CD14-positive monocyte (primary cell): ENCODE results near the gene NPAS2. TPM values are rescaled to one million over a fixed set of nuclear protein-coding genes. Genes with fewer than 3 reads are reported as not detected.

Experiments used
- DNase-seq, 3 donors: peaks; one replicate each; pipeline ENCODE4 v3.0.0-alpha.2; 2011 to 2022
- H2AFZ ChIP-seq: 2 replicates; pipeline ENCODE4 v1.6.0; 2012; ENCODE audit warnings: mild to moderate bottlenecking, low read depth, low read length, inconsistent platforms; ENCODE audit not compliant: insufficient read depth, poor library complexity, severe bottlenecking
- H3K27ac ChIP-seq, 2 donors: 1 replicate in 1 of 2; 2 replicates in 1 of 2; pipeline ENCODE4 v1.5.1; 2012 to 2013; ENCODE audit warnings: low read length in 2 of 2, control low read depth in 1 of 2, inconsistent platforms in 1 of 2, low read depth in 1 of 2, mild to moderate bottlenecking in 1 of 2
- H3K27me3 ChIP-seq, 2 donors: one replicate each; pipeline versions ENCODE4 v1.6.0 to v1.6.1; 2011 to 2013; ENCODE audit warnings: low read length in 2 of 2; ENCODE audit not compliant: control insufficient read depth in 2 of 2, insufficient read depth in 2 of 2
- H3K36me3 ChIP-seq, 2 donors: replicated peaks in 1 of 2; 1 replicate in 1 of 2; 2 replicates in 1 of 2; pipeline versions ENCODE4 v1.5.1 to v1.6.1; 2012 to 2013; ENCODE audit warnings: low read length in 2 of 2, control low read depth in 1 of 2, inconsistent platforms in 1 of 2, mild to moderate bottlenecking in 1 of 2; ENCODE audit not compliant: insufficient read depth in 2 of 2, control insufficient read depth in 1 of 2
- H3K4me1 ChIP-seq, 2 donors: 1 replicate in 1 of 2; 2 replicates in 1 of 2; pipeline versions ENCODE4 v1.5.1 to v1.6.1; 2012 to 2013; ENCODE audit warnings: low read length in 2 of 2, control low read depth in 1 of 2, inconsistent platforms in 1 of 2, mild to moderate bottlenecking in 1 of 2, moderate library complexity in 1 of 2; ENCODE audit not compliant: insufficient read depth in 2 of 2, control insufficient read depth in 1 of 2
- H3K4me2 ChIP-seq: replicated peaks from 2 replicates; pipeline ENCODE3; 2012; ENCODE audit warnings: low read length, moderate library complexity, mild to moderate bottlenecking; ENCODE audit not compliant: poor library complexity, severe bottlenecking; ENCODE audit errors: extremely low read depth
- H3K4me3 ChIP-seq, 3 experiments: fragments of 200-600 bp in 1 of 3; sonication (generic) in 1 of 3; replicated peaks in 1 of 3; 1 replicate in 2 of 3; 2 replicates in 1 of 3; pipeline ENCODE4 v1.5.1; 2011 to 2013; ENCODE audit warnings: low read length in 3 of 3, mild to moderate bottlenecking in 3 of 3, control low read depth in 2 of 3, low read depth in 2 of 3, inconsistent platforms in 1 of 3, moderate library complexity in 1 of 3
- H3K79me2 ChIP-seq: 2 replicates; pipeline ENCODE4 v1.6.0; 2012; ENCODE audit warnings: mild to moderate bottlenecking, control low read depth, inconsistent platforms, low read length, moderate library complexity; ENCODE audit not compliant: insufficient read depth
- H3K9ac ChIP-seq: 2 replicates; pipeline ENCODE4 v1.6.0; 2017; ENCODE audit warnings: low read length, mild to moderate bottlenecking; ENCODE audit not compliant: insufficient read depth, poor library complexity, severe bottlenecking
- H3K9me3 ChIP-seq, 2 donors: replicated peaks in 1 of 2; 1 replicate in 1 of 2; 2 replicates in 1 of 2; pipeline versions ENCODE4 v1.5.1 to v1.6.1; 2012 to 2013; ENCODE audit warnings: low read length in 2 of 2, control low read depth in 1 of 2; ENCODE audit not compliant: control insufficient read depth in 1 of 2, insufficient read depth in 1 of 2
- H4K20me1 ChIP-seq: 2 replicates; pipeline ENCODE4 v1.6.0; 2012; ENCODE audit warnings: mild to moderate bottlenecking, low read length, control low read depth, moderate library complexity; ENCODE audit not compliant: insufficient read depth
- H3K27ac Mint-ChIP-seq, 7 donors: one replicate each; pipeline ENCODE4 v1.8.0; 2020; ENCODE audit warnings: mild to moderate bottlenecking in 7 of 7, mixed read lengths in 7 of 7, moderate library complexity in 6 of 7, inconsistent platforms in 2 of 7
- H3K27me3 Mint-ChIP-seq, 3 donors: one replicate each; pipeline ENCODE4 v1.8.0; 2021 to 2022; ENCODE audit warnings: low read depth in 3 of 3, mild to moderate bottlenecking in 3 of 3, mixed read lengths in 3 of 3, moderate library complexity in 3 of 3, inconsistent platforms in 1 of 3
- H3K36me3 Mint-ChIP-seq, 2 donors: one replicate each; pipeline ENCODE4 v1.8.0; 2020; ENCODE audit warnings: mixed read lengths in 2 of 2, inconsistent platforms in 1 of 2, mild to moderate bottlenecking in 1 of 2
- H3K4me1 Mint-ChIP-seq: one replicate; pipeline ENCODE4 v1.8.0; 2020; ENCODE audit warnings: mild to moderate bottlenecking, mixed read lengths
- H3K4me3 Mint-ChIP-seq, 2 donors: one replicate each; pipeline ENCODE4 v1.8.0; 2020; ENCODE audit warnings: mild to moderate bottlenecking in 2 of 2, mixed read lengths in 2 of 2, moderate library complexity in 1 of 2
- H3K9me3 Mint-ChIP-seq, 7 donors: one replicate each; pipeline ENCODE4 v1.8.0; 2020 to 2022; ENCODE audit warnings: mixed read lengths in 7 of 7, mild to moderate bottlenecking in 6 of 7, moderate library complexity in 6 of 7, inconsistent platforms in 2 of 7
- CTCF ChIP-seq: fragments of 200-600 bp; IDR thresholded peaks from one replicate; pipeline ENCODE4 v1.8.0; 2022; ENCODE audit warnings: antibody characterized with exemption, mild to moderate bottlenecking
- WGBS: methylation state at CpG from one replicate; pipeline ENCODE4 v1.1.5; 2013; ENCODE audit warnings: missing lambda C conversion rate; ENCODE audit not compliant: insufficient coverage; 5-methylcytosine and 5-hydroxymethylcytosine counted together
- intact Hi-C, 2 donors: fragments of 100-400 bp; cut with micrococcal nuclease; formaldehyde crosslinking; loops; one replicate each; pipeline versions ENCODE4 v1.15.0 to v1.15.1; 2023
- polyA plus RNA-seq, 3 donors: library from polyadenylated mRNA; depleted of rRNA in 1 of 3; unstranded in 2 of 3; stranded (reverse) in 1 of 3; fragments of 300-500 nt in 2 of 3; fragments of >200 nt in 1 of 3; fragmentation: Illumina TruSeq in 2 of 3; gene quantifications; 1 replicate in 2 of 3; 2 replicates in 1 of 3; pipeline ENCODE4 v1.2.3, GENCODE V29; 2012 to 2021

The NPAS2 gene
- polyA plus RNA-seq, 3 donors = not detected

- TF ChIP-seq CTCF = no peak
- no peak overlapping the region for H3K27ac Mint-ChIP-seq
- Histone ChIP-seq H2AFZ (no peak overlapping the region), H3K27ac (no peak overlapping the region), H3K4me3 (no peak overlapping the region), H3K9ac (no peak overlapping the region), H3K4me2 (no peak overlapping the region), H3K4me1 (no peaks in the 10 kb centered on the region), H3K9me3 (peaks cover 0 to 28% of the 10 kb centered on the region in 2 donors), H4K20me1 (no peaks in the 10 kb centered on the region), H3K27me3 (peaks cover 61 to 86% of the 10 kb centered on the region in 2 donors), H3K36me3 (no peaks in the 10 kb centered on the region), H3K79me2 (no peaks in the 10 kb centered on the region)
- peaks cover 69 to 89% (median 73%) of the 10 kb centered on the region in 3 donors for H3K27me3 Mint-ChIP-seq
- peak overlapping the region in 1 of 2 donors; percentile 79 for H3K4me3 Mint-ChIP-seq
- H3K9me3 Mint-ChIP-seq = peaks cover 0 to 8% (median 2%) of the 10 kb centered on the region in 7 donors
- intact Hi-C loops = no loop called here
- peaks cover 2% of the 10 kb centered on the region for H3K4me1 Mint-ChIP-seq
- 2% methylated on average over 39 of the region's 51 CpGs for WGBS
- no peak for DNase-seq
- H3K36me3 Mint-ChIP-seq = peaks cover 0 to 2% of the 10 kb centered on the region in 2 donors
Observed at GRCh38 chr2:100818606-100819369, 1.2 kb upstream of the NPAS2 start.

GRCh38 chr2:100820273-100820522 is 259 bp downstream of the NPAS2 start:
- no peak for DNase-seq
- Mint-ChIP-seq H3K27ac (no peak overlapping the region), H3K36me3 (peaks cover 0 to 2% of the 10 kb centered on the region in 2 donors), H3K4me3 (no peak overlapping the region), H3K9me3 (peaks cover 0 to 8% (median 2%) of the 10 kb centered on the region in 7 donors), H3K27me3 (peaks cover 70 to 91% (median 71%) of the 10 kb centered on the region in 3 donors), H3K4me1 (peaks cover 2% of the 10 kb centered on the region)
- Histone ChIP-seq H3K27me3 (peaks cover 60 to 78% of the 10 kb centered on the region in 2 donors), H3K27ac (no peak overlapping the region), H3K9ac (no peak overlapping the region), H3K4me3 (no peak overlapping the region), H3K79me2 (no peaks in the 10 kb centered on the region), H4K20me1 (no peaks in the 10 kb centered on the region), H3K4me1 (no peaks in the 10 kb centered on the region), H3K36me3 (no peaks in the 10 kb centered on the region), H3K4me2 (no peak overlapping the region), H2AFZ (no peak overlapping the region), H3K9me3 (peaks cover 0 to 28% of the 10 kb centered on the region in 2 donors)
- under 1% methylated on average over 43 of the region's 43 CpGs for WGBS
- no peak for TF ChIP-seq CTCF
- intact Hi-C loops = no loop called here
